HG02642 (cell line): ENCODE measurements around the gene EXOSC1.
"Not testable (repeated sequence)": the region's sequence is repeated elsewhere in the genome, so short reads cannot be mapped to it uniquely, and the experiment has no call there.

ENCODE experiments used
- ATAC-seq: cut with Tn5 transposase; IDR thresholded peaks from one replicate; pipeline ENCODE4 v1.9.1; 2021; ENCODE audit warnings: mild to moderate bottlenecking; ENCODE audit not compliant: unreplicated experiment, poor library complexity

The EXOSC1 gene

GRCh38 chr10:97445722-97446639 lies at the start of gene EXOSC1, which contains the start of gene ZDHHC16:
Gene EXOSC1, minus strand, starts transcription at chr10:97446006. Its CDS starts 21 bp downstream, at chr10:97445985.
Gene ZDHHC16, plus strand, starts transcription at chr10:97446175. Its CDS starts 5,501 bp downstream, at chr10:97451676.
- peak; percentile 93 for ATAC-seq

- no peak for ATAC-seq
These were observed 49.2 kb upstream of the EXOSC1 start for GRCh38 chr10:97494863-97495506.

GRCh38 chr10:97494151-97494550 lies 48.3 kb upstream of the EXOSC1 start:
- no peak for ATAC-seq

- no peak for ATAC-seq
These were observed 44.8 kb upstream of the EXOSC1 start for GRCh38 chr10:97490592-97490991.

- ATAC-seq = no peak
These were observed 40.0 kb upstream of the EXOSC1 start for GRCh38 chr10:97485647-97486281.

- no peak for ATAC-seq
These were observed 38.1 kb upstream of the EXOSC1 start for GRCh38 chr10:97483921-97484320.

GRCh38 chr10:97483506-97483905 lies 37.7 kb upstream of the EXOSC1 start:
- ATAC-seq = no peak

GRCh38 chr10:97482381-97482780 lies 36.6 kb upstream of the EXOSC1 start:
- ATAC-seq = no peak

- ATAC-seq = no peak
These were observed 35.3 kb upstream of the EXOSC1 start for GRCh38 chr10:97481071-97481470.

GRCh38 chr10:97479939-97480338 lies 34.1 kb upstream of the EXOSC1 start:
- ATAC-seq = no peak

GRCh38 chr10:97479410-97479809 lies 33.6 kb upstream of the EXOSC1 start:
- not testable (repeated sequence) for ATAC-seq

- no peak for ATAC-seq
These were observed 30.3 kb upstream of the EXOSC1 start for GRCh38 chr10:97475936-97476594.

GRCh38 chr10:97474918-97475317 lies 29.1 kb upstream of the EXOSC1 start:
- no peak for ATAC-seq

GRCh38 chr10:97468781-97469180 lies 23.0 kb upstream of the EXOSC1 start:
- not testable (repeated sequence) for ATAC-seq

- ATAC-seq = no peak
These were observed 22.4 kb upstream of the EXOSC1 start for GRCh38 chr10:97468162-97468561.

GRCh38 chr10:97466755-97467154 lies 20.9 kb upstream of the EXOSC1 start:
- no peak for ATAC-seq

GRCh38 chr10:97465982-97466381 lies 20.2 kb upstream of the EXOSC1 start:
- no peak for ATAC-seq

- ATAC-seq = no peak
These were observed 18.4 kb upstream of the EXOSC1 start for GRCh38 chr10:97464226-97464625.

- no peak for ATAC-seq
These were observed 17.7 kb upstream of the EXOSC1 start for GRCh38 chr10:97463363-97464132.

GRCh38 chr10:97462309-97462708 lies 16.5 kb upstream of the EXOSC1 start:
- no peak for ATAC-seq
